Hepatocyte (in vitro differentiated cells): Measurements from ENCODE around the gene TUBGCP4.

ENCODE experiments used
- CTCF ChIP-seq: fragments of 200-600 bp; sonication (generic); IDR thresholded peaks from 2 replicates; pipeline ENCODE4 v1.5.1; 2016; ENCODE audit warnings: antibody characterized with exemption, mild to moderate bottlenecking; ENCODE audit not compliant: poor library complexity
- EZH2 ChIP-seq: fragments of 200-600 bp; sonication (generic); IDR thresholded peaks from 2 replicates; pipeline ENCODE4 v1.6.1; 2016; ENCODE audit warnings: antibody characterized with exemption, mild to moderate bottlenecking, borderline replicate concordance
- EZH2phosphoT487 ChIP-seq: fragments of 200-600 bp; sonication (generic); IDR thresholded peaks from one replicate; pipeline ENCODE4 v1.6.1; 2018; ENCODE audit warnings: antibody characterized with exemption, mild to moderate bottlenecking, low read depth, moderate library complexity; ENCODE audit not compliant: unreplicated experiment, severe bottlenecking

GRCh38 chr15:43390723-43391122 lies 19.8 kb downstream of the TUBGCP4 start:
- TF ChIP-seq CTCF: no peak
- TF ChIP-seq EZH2phosphoT487: no peak
- no peak for TF ChIP-seq EZH2
